HL-60 (cell line): ENCODE measurements around the gene MPP2.

Experiments
- GABPA ChIP-seq: IDR thresholded peaks from 2 replicates; pipeline ENCODE4 v1.6.1; 2012; ENCODE audit warnings: low read depth
- POLR2AphosphoS5 ChIP-seq: IDR thresholded peaks from 2 replicates; pipeline ENCODE4 v1.6.1; 2012; ENCODE audit warnings: low read depth
- TF ChIP-seq, protein P1 (sequence below): IDR thresholded peaks from one replicate; pipeline ENCODE4 v1.5.1; 2011; ENCODE audit warnings: low read length, control low read depth, inconsistent platforms; ENCODE audit not compliant: insufficient read depth

DNA sequence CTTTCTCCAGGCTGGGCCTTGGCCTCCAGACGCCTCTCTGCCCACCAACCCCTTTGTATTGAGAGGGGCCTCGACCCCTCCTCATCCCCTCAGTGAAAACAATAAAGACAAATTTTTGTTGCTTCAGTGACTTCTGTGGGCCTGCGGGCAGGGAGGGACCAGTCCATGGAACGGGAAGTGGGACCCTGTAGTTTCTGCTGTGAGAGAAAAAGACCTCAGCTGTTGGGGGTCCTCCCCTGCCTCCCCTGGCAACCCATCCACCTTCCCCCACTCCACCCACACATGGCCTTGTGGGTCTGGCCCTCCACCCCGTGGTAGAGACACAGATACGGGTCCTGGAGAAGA, 31.5 kb upstream of the MPP2 start:
- no peak for TF ChIP-seq POLR2AphosphoS5
- TF ChIP-seq, protein P1, sequence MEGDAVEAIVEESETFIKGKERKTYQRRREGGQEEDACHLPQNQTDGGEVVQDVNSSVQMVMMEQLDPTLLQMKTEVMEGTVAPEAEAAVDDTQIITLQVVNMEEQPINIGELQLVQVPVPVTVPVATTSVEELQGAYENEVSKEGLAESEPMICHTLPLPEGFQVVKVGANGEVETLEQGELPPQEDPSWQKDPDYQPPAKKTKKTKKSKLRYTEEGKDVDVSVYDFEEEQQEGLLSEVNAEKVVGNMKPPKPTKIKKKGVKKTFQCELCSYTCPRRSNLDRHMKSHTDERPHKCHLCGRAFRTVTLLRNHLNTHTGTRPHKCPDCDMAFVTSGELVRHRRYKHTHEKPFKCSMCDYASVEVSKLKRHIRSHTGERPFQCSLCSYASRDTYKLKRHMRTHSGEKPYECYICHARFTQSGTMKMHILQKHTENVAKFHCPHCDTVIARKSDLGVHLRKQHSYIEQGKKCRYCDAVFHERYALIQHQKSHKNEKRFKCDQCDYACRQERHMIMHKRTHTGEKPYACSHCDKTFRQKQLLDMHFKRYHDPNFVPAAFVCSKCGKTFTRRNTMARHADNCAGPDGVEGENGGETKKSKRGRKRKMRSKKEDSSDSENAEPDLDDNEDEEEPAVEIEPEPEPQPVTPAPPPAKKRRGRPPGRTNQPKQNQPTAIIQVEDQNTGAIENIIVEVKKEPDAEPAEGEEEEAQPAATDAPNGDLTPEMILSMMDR: no peak
- TF ChIP-seq GABPA: no peak
